ENCODE results near the gene HOXA3.

HOXA3 gene

GRCh38 chr7:27151931-27152815 lies at the start of gene HOXA3:
TSS of gene HOXA3 (minus strand) at chr7:27152583. CDS start at chr7:27110640, 41,943 bp downstream.
- peak within 1 kb of the TSS; percentile 47 to 60 for H3K4me3 ChIP-seq (ENCODE audit: low read depth in 1 of 2, low read length in 2 of 2)
- H3K9me3 ChIP-seq (ENCODE audit: control insufficient read depth in 1 of 2, low read length in 2 of 2): no peaks in the 10 kb centered on the region
- H3K27me3 ChIP-seq (ENCODE audit: control insufficient read depth in 1 of 2, insufficient read depth in 2 of 2, low read length in 2 of 2): peaks cover 91 to 95% of the 10 kb centered on the region in 2 donors
- peak within 1 kb of the TSS; percentile 67 for H3K27ac ChIP-seq (ENCODE audit: low read depth, low read length)
- no peak within 1 kb of the TSS for H3K9ac ChIP-seq (ENCODE audit: low read depth in 1 of 2, low read length in 2 of 2)
- peaks cover 29 to 45% of the 10 kb centered on the region in 2 donors for H3K4me1 ChIP-seq (ENCODE audit: control insufficient read depth in 1 of 2, insufficient read depth in 2 of 2, low read length in 2 of 2)
- H3K36me3 ChIP-seq (ENCODE audit: control insufficient read depth in 1 of 2, insufficient read depth in 2 of 2, low read length in 2 of 2): no peaks in the 10 kb centered on the region

- peak overlapping the region in 1 of 2 donors; percentile 61 for H3K4me3 ChIP-seq (ENCODE audit: low read depth in 1 of 2, low read length in 2 of 2)
- H3K27me3 ChIP-seq (ENCODE audit: control insufficient read depth in 1 of 2, insufficient read depth in 2 of 2, low read length in 2 of 2): peaks cover 87 to 92% of the 10 kb centered on the region in 2 donors
- H3K36me3 ChIP-seq (ENCODE audit: control insufficient read depth in 1 of 2, insufficient read depth in 2 of 2, low read length in 2 of 2): no peaks in the 10 kb centered on the region
- H3K27ac ChIP-seq (ENCODE audit: low read depth, low read length): no peak overlapping the region
- H3K9me3 ChIP-seq (ENCODE audit: control insufficient read depth in 1 of 2, low read length in 2 of 2): no peaks in the 10 kb centered on the region
- H3K4me1 ChIP-seq (ENCODE audit: control insufficient read depth in 1 of 2, insufficient read depth in 2 of 2, low read length in 2 of 2): peaks cover 15 to 16% of the 10 kb centered on the region in 2 donors
- H3K9ac ChIP-seq (ENCODE audit: low read depth in 1 of 2, low read length in 2 of 2): no peak overlapping the region
Observed at GRCh38 chr7:27201580-27202017, 49.2 kb upstream of the HOXA3 start.

- no peak overlapping the region for H3K9ac ChIP-seq (ENCODE audit: low read depth in 1 of 2, low read length in 2 of 2)
- H3K27me3 ChIP-seq (ENCODE audit: control insufficient read depth in 1 of 2, insufficient read depth in 2 of 2, low read length in 2 of 2): peaks cover 82 to 91% of the 10 kb centered on the region in 2 donors
- no peak overlapping the region for H3K27ac ChIP-seq (ENCODE audit: low read depth, low read length)
- no peaks in the 10 kb centered on the region for H3K9me3 ChIP-seq (ENCODE audit: control insufficient read depth in 1 of 2, low read length in 2 of 2)
- no peaks in the 10 kb centered on the region for H3K36me3 ChIP-seq (ENCODE audit: control insufficient read depth in 1 of 2, insufficient read depth in 2 of 2, low read length in 2 of 2)
- peak overlapping the region; percentile 39 to 63 for H3K4me3 ChIP-seq (ENCODE audit: low read depth in 1 of 2, low read length in 2 of 2)
- peaks cover 15 to 16% of the 10 kb centered on the region in 2 donors for H3K4me1 ChIP-seq (ENCODE audit: control insufficient read depth in 1 of 2, insufficient read depth in 2 of 2, low read length in 2 of 2)
Observed at GRCh38 chr7:27200761-27201579, 48.6 kb upstream of the HOXA3 start.

- Histone ChIP-seq H3K9ac (ENCODE audit: low read depth in 1 of 2, low read length in 2 of 2) (no peak within 1 kb of the TSS), H3K27ac (ENCODE audit: low read depth, low read length) (no peak within 1 kb of the TSS), H3K4me3 (ENCODE audit: low read depth in 1 of 2, low read length in 2 of 2) (peak within 1 kb of the TSS; percentile 39 to 63), H3K4me1 (ENCODE audit: control insufficient read depth in 1 of 2, insufficient read depth in 2 of 2, low read length in 2 of 2) (peaks cover 15 to 16% of the 10 kb centered on the region in 2 donors), H3K36me3 (ENCODE audit: control insufficient read depth in 1 of 2, insufficient read depth in 2 of 2, low read length in 2 of 2) (no peaks in the 10 kb centered on the region), H3K9me3 (ENCODE audit: control insufficient read depth in 1 of 2, low read length in 2 of 2) (no peaks in the 10 kb centered on the region), H3K27me3 (ENCODE audit: control insufficient read depth in 1 of 2, insufficient read depth in 2 of 2, low read length in 2 of 2) (peaks cover 81 to 89% of the 10 kb centered on the region in 2 donors)
Observed at GRCh38 chr7:27199849-27200760, 47.7 kb upstream of the HOXA3 start, which contains the start of gene HOXA13. TSS of gene HOXA13 (minus strand) at chr7:27200091. CDS start at chr7:27200077, 14 bp downstream.

GRCh38 chr7:27198871-27199801 lies 46.8 kb upstream of the HOXA3 start:
- H3K4me1 ChIP-seq (ENCODE audit: control insufficient read depth in 1 of 2, insufficient read depth in 2 of 2, low read length in 2 of 2): peaks cover 15 to 16% of the 10 kb centered on the region in 2 donors
- H3K9ac ChIP-seq (ENCODE audit: low read depth in 1 of 2, low read length in 2 of 2): no peak overlapping the region
- peaks cover 80 to 89% of the 10 kb centered on the region in 2 donors for H3K27me3 ChIP-seq (ENCODE audit: control insufficient read depth in 1 of 2, insufficient read depth in 2 of 2, low read length in 2 of 2)
- no peaks in the 10 kb centered on the region for H3K9me3 ChIP-seq (ENCODE audit: control insufficient read depth in 1 of 2, low read length in 2 of 2)
- H3K4me3 ChIP-seq (ENCODE audit: low read depth in 1 of 2, low read length in 2 of 2): no peak overlapping the region
- no peak overlapping the region for H3K27ac ChIP-seq (ENCODE audit: low read depth, low read length)
- no peaks in the 10 kb centered on the region for H3K36me3 ChIP-seq (ENCODE audit: control insufficient read depth in 1 of 2, insufficient read depth in 2 of 2, low read length in 2 of 2)

GRCh38 chr7:27198138-27198841 lies 45.9 kb upstream of the HOXA3 start:
- Histone ChIP-seq H3K36me3 (ENCODE audit: control insufficient read depth in 1 of 2, insufficient read depth in 2 of 2, low read length in 2 of 2) (no peaks in the 10 kb centered on the region), H3K9me3 (ENCODE audit: control insufficient read depth in 1 of 2, low read length in 2 of 2) (no peaks in the 10 kb centered on the region), H3K4me1 (ENCODE audit: control insufficient read depth in 1 of 2, insufficient read depth in 2 of 2, low read length in 2 of 2) (peaks cover 16 to 18% of the 10 kb centered on the region in 2 donors), H3K27me3 (ENCODE audit: control insufficient read depth in 1 of 2, insufficient read depth in 2 of 2, low read length in 2 of 2) (peaks cover 78 to 89% of the 10 kb centered on the region in 2 donors), H3K4me3 (ENCODE audit: low read depth in 1 of 2, low read length in 2 of 2) (no peak overlapping the region), H3K9ac (ENCODE audit: low read depth in 1 of 2, low read length in 2 of 2) (no peak overlapping the region), H3K27ac (ENCODE audit: low read depth, low read length) (no peak overlapping the region)

- Histone ChIP-seq H3K9ac (ENCODE audit: low read depth in 1 of 2, low read length in 2 of 2) (no peak overlapping the region), H3K9me3 (ENCODE audit: control insufficient read depth in 1 of 2, low read length in 2 of 2) (no peaks in the 10 kb centered on the region), H3K27ac (ENCODE audit: low read depth, low read length) (no peak overlapping the region), H3K4me3 (ENCODE audit: low read depth in 1 of 2, low read length in 2 of 2) (no peak overlapping the region), H3K36me3 (ENCODE audit: control insufficient read depth in 1 of 2, insufficient read depth in 2 of 2, low read length in 2 of 2) (no peaks in the 10 kb centered on the region), H3K4me1 (ENCODE audit: control insufficient read depth in 1 of 2, insufficient read depth in 2 of 2, low read length in 2 of 2) (peaks cover 16 to 22% of the 10 kb centered on the region in 2 donors), H3K27me3 (ENCODE audit: control insufficient read depth in 1 of 2, insufficient read depth in 2 of 2, low read length in 2 of 2) (peaks cover 79 to 90% of the 10 kb centered on the region in 2 donors)
Observed at GRCh38 chr7:27197137-27198042, 45.0 kb upstream of the HOXA3 start.

GRCh38 chr7:27196287-27196767 lies 43.9 kb upstream of the HOXA3 start:
- H3K9me3 ChIP-seq (ENCODE audit: control insufficient read depth in 1 of 2, low read length in 2 of 2): no peaks in the 10 kb centered on the region
- no peak overlapping the region for H3K4me3 ChIP-seq (ENCODE audit: low read depth in 1 of 2, low read length in 2 of 2)
- H3K27ac ChIP-seq (ENCODE audit: low read depth, low read length): no peak overlapping the region
- H3K9ac ChIP-seq (ENCODE audit: low read depth in 1 of 2, low read length in 2 of 2): no peak overlapping the region
- H3K27me3 ChIP-seq (ENCODE audit: control insufficient read depth in 1 of 2, insufficient read depth in 2 of 2, low read length in 2 of 2): peaks cover 79 to 90% of the 10 kb centered on the region in 2 donors
- H3K36me3 ChIP-seq (ENCODE audit: control insufficient read depth in 1 of 2, insufficient read depth in 2 of 2, low read length in 2 of 2): no peaks in the 10 kb centered on the region
- peaks cover 10 to 18% of the 10 kb centered on the region in 2 donors for H3K4me1 ChIP-seq (ENCODE audit: control insufficient read depth in 1 of 2, insufficient read depth in 2 of 2, low read length in 2 of 2)

Measured in duodenal mucosa (tissue), 2 donors.